Myocyte (in vitro differentiated cells): ENCODE results near the gene SPG7. TPM values are rescaled to one million over a fixed set of nuclear protein-coding genes. Genes with fewer than 3 reads are reported as not detected.
A peak's percentile ranks its signal among the peaks of the same experiment; 100 is the strongest.
"Not testable (repeated sequence)": the region's sequence is repeated elsewhere in the genome, so short reads cannot be mapped to it uniquely, and the experiment has no call there.

Source experiments
- DNase-seq: peaks from one replicate; pipeline ENCODE4 v3.0.0-alpha.2; 2012; ENCODE audit warnings: low read depth
- total RNA-seq: library from RNA; depleted of rRNA; stranded (reverse); fragments of >200 nt; gene quantifications from 2 replicates; pipeline ENCODE4 v1.2.3, GENCODE V29; 2014

Gene SPG7
- total RNA-seq, 1 donor from 2014 or later = 196 TPM

DNA sequence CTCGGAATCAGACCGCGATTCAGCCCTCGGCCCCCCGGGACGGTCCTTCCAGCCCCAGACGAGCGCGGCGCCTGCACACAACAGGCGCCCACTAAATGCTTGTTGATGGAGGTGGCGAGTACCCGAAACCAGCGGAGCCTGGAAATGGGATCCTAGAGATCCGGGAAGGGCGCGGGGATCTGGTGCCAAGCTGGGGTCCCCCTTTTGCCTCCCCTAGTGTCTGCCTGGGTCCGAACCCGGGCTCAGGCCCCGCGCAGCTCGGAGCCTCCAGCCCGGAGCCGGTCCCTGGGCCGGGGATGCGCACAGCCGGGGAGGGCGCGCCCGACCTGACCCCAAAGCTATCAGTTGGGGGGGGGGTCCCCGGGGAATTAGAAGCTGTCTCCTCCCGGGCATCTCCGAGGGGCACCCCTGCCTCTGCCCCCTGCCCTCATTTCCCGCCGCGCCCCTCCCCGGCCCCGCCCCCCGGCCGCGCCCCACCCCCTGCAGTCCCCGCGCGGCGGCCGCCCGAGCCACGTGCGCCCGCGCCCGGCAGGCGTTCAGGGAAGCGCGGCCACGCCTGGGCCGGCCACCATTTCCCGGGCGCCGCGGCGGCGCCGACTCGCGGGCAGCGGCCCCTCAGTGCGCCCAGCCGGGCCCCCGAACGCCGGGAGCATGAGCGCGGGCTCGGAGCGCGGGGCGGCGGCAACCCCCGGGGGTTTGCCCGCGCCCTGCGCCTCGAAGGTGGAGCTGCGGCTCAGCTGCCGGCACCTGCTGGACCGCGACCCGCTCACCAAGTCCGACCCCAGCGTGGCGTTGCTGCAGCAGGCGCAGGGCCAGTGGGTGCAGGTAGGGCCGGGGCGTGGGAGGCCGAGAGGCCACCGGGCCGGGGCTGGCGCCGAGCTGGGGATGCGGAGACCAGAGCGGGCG is 67.3 kb downstream of the SPG7 start, which contains the start of gene CPNE7:
CPNE7 (plus strand) TSS at position 512 of the 906 bp plus-strand sequence; CDS start at position 652, 140 bp downstream.
- DNase-seq = no peak

DNA sequence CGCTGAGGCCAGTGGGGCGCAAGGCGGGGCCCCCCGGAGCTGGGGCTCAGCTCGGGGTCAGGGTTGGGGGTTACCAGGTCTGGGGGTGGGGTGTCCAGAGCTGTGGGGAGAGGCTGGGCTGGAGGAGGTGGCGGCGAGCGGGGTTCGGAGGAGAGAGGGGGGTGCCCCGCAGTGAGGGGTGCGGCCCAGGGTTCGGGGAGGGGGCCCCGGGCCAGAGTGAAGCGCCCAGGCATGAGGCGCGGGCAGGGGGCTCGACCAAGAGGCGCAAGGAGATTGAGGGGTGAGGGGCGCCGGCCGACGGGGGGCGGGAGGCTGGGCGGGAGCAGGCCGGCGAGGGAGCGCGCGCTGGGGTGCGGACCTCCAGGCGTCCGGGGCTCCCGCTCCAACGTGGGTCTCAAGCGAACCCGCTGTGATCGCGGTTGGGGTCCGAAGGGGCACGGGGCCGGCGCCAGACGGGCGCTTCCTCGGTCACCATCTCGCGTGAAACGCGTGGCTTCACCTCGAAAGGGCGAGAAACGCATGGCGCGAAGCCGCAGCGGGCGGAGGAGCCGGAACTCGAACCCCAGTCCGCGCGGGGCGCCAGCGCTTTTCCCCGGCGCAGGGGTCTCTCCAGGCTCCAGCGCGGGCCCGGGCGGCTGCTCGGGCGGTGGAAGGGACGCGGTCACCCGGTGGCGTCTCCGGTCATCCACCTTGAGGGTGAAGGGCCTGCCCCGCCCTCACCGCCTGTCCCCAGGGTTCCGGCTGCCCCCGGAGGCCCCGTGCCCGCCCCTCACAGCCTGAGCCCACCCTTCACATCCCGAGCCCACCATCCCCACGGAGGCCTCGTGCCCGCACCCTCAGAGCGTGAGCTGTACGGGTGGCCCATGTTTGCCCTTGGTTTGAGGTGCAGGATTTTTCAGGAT is 68.2 kb downstream of the SPG7 start:
- no peak for DNase-seq

DNA sequence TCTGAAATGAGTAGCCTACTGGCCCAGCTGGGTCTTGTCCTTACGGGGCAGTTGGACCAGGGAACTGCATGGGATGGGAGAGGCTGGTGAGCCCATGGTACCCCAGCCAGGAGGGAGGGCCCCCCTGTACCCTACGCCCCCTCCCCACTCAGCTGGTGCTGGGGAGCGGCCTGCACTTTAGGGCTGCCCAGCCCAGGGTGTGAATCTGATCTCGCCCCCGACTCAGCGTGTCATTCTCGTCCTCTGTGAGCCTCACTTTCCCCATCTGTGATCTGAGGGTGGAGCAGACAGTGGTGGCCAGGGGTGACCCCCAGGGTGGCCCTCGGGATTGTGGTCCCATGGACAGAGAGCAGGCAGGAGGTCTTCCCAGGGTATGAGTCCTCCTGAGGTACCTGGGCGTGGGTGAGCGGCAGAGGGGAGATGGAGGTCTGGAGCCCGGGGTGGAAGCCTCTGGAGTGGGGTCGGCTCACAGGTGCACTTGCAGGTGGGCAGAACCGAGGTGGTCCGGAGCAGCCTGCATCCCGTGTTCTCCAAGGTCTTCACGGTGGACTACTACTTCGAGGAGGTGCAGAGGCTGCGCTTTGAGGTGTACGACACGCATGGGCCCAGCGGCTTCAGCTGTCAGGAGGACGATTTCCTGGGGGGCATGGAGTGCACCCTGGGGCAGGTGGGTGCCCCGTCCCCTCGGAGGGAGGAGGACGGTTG is 69.0 kb downstream of the SPG7 start:
- DNase-seq = no peak

DNA sequence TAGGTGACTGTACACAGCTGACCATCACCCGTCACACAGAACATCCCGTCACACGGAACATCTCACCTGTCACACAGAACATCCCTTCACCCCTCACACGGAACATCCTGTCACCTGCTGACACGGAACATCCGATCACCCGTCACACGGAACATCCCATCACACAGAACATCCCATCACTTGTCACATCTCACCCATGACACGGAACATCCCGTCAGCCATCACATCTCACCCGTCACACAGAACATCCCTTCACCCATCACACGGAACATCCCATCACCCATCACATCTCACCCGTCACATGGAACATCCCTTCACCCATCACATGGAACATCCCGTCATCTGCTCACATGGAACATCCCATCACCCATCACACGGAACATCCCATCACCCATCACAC is 71.1 kb downstream of the SPG7 start:
- no peak for DNase-seq

DNA sequence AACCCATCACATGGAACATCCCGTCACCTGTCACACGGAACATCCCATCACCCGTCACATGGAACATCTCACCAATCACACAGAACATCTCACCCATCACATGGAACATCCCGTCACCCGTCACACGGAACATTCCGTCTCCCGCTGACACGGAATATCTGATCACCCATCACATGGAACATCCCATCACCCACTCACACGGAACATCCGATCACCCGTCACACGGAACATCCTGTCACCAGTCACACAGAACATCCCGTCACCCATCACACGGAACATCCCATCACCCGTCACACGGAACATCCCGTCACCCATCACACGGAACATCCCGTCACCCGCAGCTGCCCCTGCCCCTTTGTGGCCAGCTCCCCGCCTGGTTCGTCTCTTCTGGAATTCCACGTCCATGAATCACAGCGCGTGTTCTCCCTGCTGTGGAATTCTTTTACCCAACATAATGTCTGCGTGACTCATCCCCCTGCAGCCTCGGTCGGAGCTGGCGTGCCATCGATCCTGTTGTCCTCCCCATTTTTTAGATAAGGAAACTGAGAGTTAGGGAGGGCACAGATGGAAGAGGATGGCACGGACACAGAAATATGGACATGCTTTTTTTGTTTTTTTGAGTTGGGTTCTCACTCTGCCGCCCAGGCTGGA is 73.0 kb downstream of the SPG7 start:
- DNase-seq = peak; percentile 97

DNA sequence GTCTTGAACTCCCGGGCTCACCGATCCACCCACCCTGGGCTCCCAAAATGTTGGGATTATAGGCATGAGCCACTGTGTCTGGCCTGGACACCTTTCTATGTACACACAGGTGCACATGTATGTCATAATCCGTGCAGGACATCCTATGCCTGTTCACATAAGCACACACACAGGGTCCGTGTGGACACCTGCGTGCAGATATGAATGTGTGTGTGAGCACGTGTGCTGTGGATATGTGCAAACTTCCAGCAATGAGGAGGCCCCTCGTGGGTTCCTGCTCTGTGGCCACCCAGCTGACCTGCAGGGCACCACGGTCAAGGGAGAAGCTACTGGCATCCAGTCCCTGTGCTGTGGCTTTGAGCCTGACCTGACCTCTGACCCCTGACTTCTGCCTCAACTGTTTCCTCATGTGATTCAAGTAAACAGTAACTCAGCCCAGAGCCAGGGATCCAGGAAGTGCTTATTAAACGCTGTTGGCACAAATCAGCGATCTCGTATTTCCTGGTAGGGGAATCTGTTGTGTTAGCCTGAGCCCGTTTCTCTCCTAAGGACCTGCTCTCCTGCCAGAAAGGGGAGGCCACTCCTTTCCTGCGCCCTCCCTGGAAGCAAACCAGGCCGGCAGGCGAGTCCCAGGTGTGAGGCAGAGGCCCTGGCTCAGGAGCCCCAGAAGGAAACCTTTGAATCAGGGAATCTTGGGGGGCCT is 73.8 kb downstream of the SPG7 start:
- peak; percentile 24 for DNase-seq

DNA sequence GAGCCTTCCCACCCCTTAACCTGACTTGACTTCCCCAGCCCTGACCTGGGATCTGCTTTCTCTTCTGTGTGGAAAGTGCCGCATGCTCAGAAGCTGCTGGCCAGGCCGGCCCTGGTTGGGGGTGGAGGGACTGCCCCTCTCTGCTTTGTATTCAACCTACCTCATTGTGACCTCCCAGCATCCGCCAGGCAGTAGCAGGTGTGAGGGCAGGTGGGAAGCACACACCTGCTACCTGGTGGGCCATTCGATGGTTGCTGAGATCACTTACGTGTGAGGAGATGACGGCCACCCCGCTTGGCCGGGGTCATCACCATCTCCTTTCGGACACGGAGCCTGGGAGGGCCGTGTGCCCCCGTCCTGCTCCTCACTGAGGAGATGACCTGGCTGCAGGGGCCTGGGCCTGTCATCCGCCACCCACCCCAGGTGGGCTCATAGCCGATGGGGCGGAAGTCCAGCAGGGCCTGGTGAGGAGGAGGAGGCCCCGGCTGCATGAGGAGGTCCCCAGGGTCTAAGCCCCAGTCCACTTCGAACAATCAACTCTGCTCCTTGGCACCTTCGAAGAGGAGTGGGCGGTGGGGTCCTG is 74.5 kb downstream of the SPG7 start:
- no peak for DNase-seq

DNA sequence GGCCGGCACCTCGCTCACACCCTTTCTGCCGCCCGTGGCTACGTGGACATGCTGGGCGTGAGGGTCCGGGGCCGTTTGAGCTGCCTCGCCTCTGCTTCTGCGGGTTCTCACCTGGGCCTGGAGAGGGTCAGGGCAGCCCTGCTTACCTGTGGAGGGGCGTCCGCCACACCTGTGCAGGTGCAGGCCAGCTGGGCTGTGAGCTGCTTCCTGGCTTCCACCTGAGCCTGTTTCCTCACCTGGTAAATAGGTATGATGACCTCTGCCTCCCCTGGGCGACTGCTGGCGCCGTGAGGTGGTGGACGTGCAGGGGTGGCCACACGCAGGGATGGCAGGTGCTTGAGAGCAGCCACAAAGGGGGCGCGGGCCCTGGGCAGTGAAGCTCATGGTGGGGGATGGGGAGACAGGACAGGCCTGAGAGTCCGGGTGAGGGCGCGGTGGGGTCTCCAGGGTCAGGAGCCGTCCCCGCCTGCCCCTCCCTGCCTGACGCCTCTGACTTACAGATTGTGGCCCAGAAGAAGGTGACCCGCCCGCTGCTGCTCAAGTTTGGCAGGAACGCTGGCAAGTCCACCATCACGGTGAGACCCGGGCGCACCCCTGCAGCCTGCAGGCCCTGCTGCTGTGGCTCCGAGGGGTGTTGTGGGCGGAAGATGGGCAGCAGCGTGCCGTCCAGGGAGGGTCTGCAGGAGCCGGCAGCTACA is 75.1 kb downstream of the SPG7 start:
- DNase-seq = no peak

DNA sequence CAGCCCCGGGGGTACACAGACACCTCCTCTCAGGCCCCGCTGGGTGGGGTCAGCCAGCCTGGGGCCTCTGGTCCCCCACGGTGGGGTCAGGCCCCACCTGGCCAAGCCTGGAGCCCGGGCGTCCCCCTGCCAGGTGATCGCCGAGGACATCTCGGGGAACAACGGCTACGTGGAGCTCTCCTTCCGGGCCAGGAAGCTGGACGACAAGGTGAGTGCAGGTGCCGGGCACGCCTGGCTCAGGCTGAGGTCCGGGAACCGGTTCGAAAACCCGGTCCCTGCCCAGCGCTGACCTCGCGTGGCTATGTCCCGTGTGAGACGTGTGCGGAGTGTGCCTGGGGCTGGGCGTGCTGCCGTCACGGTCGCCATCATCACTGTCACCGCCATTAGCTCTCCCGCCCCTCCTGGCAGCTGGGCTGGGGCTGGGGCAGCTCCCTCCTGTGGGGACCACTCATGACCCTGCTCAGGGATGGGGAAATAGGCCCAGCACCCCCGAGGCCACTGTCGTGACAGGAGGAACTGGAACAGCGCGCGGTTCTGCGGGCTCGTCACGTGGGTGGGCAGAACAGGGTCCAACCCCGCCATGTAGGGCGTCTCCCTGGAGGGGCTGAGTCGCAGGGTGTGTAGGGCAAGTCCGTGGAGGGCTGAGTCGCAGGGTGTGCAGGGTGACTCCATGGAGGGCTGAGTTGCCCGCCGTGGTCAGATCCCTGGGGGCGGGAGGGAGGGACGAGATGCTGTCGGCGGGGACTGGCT is 75.9 kb downstream of the SPG7 start:
- DNase-seq = no peak

DNA sequence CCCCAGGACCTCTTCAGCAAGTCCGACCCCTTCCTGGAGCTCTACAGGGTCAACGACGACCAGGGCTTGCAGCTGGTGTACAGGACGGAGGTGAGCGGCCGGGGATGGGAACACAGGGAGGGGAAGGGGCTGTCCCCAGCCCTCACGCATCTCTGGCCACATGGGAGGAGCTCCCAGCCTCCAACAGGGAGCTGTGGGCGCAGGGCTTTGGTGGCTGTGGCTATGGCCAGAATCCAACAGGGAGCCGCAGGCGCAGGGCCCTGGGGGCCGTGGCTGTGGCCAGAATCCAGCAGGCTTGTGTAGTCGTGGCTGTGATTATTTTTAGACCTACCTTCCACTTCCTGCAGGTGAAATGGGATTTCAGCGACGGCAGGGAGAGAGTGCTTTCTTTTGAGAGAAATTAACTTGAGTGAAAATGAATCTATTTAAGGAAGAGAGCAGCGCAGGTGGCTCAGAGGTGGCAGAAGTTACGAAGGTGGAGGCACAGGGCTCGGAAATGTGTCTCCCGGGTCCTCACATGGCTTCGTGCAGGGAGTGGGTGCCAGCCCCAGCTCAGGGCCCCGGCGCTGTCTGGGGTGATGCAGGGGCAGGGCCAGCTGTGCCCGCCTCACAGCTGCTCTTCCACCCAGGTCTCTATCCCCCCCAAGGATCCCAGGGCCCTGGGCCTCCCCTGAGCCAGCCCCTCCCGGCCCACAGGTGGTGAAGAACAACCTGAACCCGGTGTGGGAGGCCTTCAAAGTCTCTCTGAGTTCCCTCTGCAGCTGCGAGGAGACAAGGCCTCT is 76.8 kb downstream of the SPG7 start:
- peak; percentile 46 for DNase-seq

DNA sequence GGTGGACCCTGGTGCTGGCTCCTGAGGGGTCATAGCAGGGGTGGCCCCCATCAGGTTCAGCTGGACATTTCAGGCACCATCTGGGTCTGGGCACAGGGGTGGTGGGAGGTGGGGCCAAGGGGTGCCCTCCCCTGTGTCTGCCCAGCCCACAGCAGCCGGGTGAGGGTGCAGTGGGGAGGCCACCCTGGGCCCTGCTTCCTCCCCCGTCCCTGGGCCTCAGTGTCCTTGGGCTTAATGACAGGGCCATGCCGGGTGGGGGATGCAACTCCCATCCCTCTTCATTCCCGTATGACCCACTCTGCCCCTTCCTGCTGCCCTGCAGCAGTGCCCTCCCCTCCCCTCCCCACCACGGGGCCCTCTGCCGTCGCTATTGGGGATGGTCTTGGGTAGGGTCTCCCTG is 78.0 kb downstream of the SPG7 start:
- no peak for DNase-seq

DNA sequence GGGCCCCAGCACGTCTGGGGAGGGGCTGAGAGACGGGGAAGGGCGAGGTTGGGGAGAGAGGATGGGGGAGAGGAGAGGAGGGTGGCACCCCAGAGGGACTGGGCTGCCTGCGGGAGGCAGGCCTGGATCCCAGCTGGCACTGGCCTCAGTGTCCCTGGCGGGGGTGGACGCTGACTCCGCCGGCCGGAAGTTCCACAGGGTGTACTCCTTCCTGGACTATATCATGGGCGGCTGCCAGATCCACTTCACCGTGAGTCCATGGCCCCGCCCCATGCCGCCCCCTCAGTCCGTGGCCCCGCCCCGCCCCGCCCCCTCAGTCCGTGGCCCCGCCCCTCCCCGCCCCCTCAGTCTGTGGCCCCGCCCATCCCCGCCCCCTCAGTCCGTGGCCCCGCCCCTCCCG is 78.7 kb downstream of the SPG7 start:
- DNase-seq = no peak

DNA sequence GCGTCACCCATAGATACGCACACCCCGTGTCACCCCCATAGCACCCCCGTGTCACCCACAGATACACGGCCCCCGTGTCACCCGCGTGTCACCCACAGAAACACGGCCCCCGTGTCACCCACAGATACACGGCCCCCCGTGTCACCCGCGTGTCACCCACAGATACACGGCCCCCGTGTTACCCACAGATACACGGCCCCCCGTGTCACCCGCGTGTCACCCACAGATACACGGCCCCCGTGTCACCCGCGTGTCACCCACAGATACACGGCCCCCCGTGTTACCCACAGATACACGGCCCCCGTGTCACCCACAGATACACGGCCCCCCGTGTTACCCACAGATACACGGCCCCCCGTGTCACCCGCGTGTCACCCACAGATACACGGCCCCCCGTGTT is 79.5 kb downstream of the SPG7 start:
- not testable (repeated sequence) for DNase-seq

DNA sequence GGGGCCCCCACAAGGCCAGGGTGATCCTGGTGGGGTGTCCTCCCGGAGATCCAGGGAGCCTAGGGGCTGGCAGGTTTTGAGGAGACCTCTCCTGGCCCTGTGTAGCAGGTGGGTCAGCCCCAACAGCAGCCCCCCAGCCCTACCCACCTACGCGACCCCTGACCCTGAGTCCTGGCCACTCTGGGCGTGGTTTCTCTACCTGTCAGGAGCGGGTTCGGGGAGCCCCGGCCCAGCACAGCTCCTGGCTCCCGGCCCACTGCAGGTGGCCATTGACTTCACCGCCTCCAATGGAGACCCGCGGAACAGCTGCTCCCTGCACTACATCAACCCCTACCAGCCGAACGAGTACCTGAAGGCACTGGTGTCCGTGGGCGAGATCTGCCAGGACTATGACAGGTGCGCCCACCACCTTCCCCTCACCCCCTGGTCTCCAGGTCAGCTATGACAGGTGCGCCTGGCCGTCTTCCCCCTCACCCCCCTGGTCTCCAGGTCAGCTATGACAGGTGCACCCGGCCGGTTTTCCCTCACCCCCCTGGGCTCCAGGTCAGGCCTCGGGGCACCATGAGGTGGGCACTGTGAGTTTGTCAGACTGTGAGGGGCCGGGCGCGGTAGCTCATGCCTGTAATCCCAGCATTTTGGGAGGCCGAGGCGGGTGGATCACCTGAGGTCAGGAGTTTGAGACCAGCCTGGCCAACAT is 80.4 kb downstream of the SPG7 start:
- no peak for DNase-seq

DNA sequence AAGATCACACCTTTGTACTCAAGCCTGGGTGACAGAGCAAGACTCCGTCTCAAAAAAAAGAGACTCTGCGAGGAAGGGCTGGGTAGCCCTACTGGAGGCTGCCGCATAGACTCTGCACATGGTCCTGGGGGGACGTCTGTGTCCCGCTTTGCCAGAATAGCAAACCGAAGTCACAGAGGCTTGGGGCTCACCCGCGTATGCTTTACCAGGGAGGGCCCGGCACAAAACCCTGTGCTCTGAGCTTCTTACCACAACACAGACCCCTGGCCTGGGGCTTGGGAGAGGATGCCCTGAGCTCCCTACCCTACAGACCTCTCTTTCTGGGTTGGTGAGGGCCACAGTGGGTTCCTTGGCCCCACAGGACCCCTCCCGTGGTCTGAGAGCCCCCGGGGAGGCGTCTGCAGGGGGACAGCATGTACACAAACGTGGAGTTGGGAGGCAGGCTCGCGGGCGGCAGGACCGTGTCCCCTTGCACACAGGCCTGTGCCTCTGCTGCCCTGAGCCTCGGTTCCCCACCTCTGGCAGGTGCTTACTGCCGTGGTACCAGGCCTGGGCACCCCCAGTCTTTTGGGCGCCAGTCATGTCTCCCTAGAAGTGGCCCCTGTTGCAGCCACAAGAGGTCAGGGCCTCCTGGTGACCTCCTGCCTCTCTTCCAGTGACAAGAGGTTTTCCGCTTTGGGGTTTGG is 81.2 kb downstream of the SPG7 start:
- no peak for DNase-seq

DNA sequence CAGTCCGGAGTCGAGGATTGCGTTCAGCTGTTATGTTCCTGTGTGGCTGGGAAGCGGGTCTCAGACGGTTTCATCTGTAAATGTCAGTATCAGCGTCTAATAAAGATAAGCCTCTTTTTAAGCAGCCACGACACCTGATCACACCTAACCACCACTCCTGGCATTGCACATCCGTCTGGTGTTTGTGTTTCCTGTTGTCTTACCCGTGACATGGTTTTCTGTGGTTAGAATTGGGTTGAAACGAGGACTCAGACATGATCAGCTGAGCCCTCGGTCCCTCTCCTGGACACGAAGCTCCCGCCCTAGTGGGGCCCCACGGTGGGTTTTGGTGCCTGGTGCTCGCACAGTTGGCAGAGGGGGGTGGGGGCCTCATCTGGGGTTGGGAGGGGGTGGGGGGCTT is 85.6 kb downstream of the SPG7 start:
- no peak for DNase-seq
